Calu3 (cell line): ENCODE measurements around the gene BAAT. TPM values are rescaled to one million over a fixed set of nuclear protein-coding genes. Genes with fewer than 3 reads are reported as not detected.
A peak's percentile ranks its signal among the peaks of the same experiment; 100 is the strongest.

Experiments
- BruUV-seq: library from RNA; stranded (reverse); fragments of 400-500 nt; replicated peaks from 2 replicates; lab custom pipeline; 2021; lab: Mats Ljungman, UMichigan
- CTCF ChIA-PET: fragments of 300-600 bp; sonication (Branson Sonifier 250); formaldehyde crosslinking; loops from one replicate; lab custom pipeline; 2022; ENCODE audit warnings: antibody characterized with exemption; lab: Charles Lee
- DNase-seq: peaks from one replicate; pipeline ENCODE4 v3.0.0; 2022
- H3K27ac Mint-ChIP-seq: one replicate; pipeline ENCODE4 v1.8.0; 2022; ENCODE audit warnings: mixed read lengths; ENCODE audit not compliant: unreplicated experiment
- H3K27me3 Mint-ChIP-seq: one replicate; pipeline ENCODE4 v1.8.0; 2022; ENCODE audit warnings: mixed read lengths; ENCODE audit not compliant: unreplicated experiment
- H3K36me3 Mint-ChIP-seq: one replicate; pipeline ENCODE4 v1.8.0; 2022; ENCODE audit warnings: mild to moderate bottlenecking, moderate library complexity, mixed read lengths; ENCODE audit not compliant: insufficient read depth, unreplicated experiment
- H3K4me1 Mint-ChIP-seq: one replicate; pipeline ENCODE4 v1.8.0; 2022; ENCODE audit warnings: mild to moderate bottlenecking, low read depth, mixed read lengths; ENCODE audit not compliant: unreplicated experiment
- H3K4me3 Mint-ChIP-seq: one replicate; pipeline ENCODE4 v1.8.0; 2022; ENCODE audit warnings: mild to moderate bottlenecking, low read depth, moderate library complexity, mixed read lengths; ENCODE audit not compliant: unreplicated experiment
- H3K9me3 Mint-ChIP-seq: one replicate; pipeline ENCODE4 v1.8.0; 2022; ENCODE audit warnings: low read depth, mixed read lengths; ENCODE audit not compliant: unreplicated experiment
- intact Hi-C: fragments of 100-400 bp; cut with micrococcal nuclease; formaldehyde crosslinking; loops from one replicate; pipeline ENCODE4 v1.10.0; 2022; ENCODE audit not compliant: unreplicated experiment
- total RNA-seq: library from RNA; stranded (reverse); gene quantifications from 2 replicates; pipeline ENCODE4 v1.2.3, GENCODE V29; 2022
- TF ChIP-seq, protein P1 (sequence below): fragments of 200-600 bp; IDR thresholded peaks from one replicate; pipeline ENCODE4 v1.8.0; 2022; ENCODE audit warnings: antibody characterized with exemption; ENCODE audit not compliant: unreplicated experiment

Gene BAAT
- total RNA-seq, 1 experiment from 2014 or later, result 10.2 TPM

DNA sequence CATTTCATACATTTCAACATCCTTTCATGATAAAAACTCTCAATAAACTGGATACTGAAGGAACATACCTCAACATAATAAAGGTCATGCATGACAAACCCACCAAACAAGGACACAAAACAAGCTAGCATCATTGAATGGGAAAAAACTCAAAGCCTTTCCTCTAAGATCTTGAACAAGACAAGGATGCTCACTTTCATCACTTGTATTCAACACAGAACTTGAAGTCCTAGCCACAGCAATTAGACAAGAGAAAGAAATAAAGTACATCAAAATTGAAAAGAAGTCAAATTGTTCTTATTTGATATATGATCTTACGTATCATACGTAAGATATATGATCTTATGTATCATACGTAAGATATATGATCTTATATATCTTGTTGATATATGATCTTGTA, 8.3 kb upstream of the BAAT start:
- CTCF ChIA-PET, result no interaction called here

DNA sequence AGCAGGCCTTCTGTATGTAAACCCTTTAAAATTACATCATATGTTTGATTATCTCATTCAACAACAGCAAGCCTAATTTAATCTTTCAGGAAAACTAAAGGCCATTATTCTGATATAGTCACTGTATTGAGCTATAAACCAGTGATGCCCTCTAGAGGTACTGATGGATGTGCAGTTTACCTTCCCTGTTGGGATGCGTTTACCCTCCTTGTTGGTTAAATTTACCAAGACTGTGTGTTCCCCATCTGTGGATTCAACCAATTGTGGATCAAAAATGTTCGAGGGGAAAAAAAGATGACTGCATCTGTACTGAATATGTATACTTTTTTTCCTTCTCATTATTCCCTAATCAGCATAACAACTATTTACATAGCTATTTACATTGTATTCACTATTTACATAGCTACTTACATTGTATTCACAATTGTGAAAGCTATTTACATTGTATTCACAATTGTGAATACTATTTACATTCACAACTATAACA, 3.7 kb upstream of the BAAT start:
- no peak for DNase-seq
- intact Hi-C loops, result loop anchor here (1.0 to 5.0 kb wide), 6 partner anchors 36 to 676 kb away; partner anchors contain the start of gene RNF20
- peaks cover 38% of the 10 kb centered on the region for H3K4me1 Mint-ChIP-seq
- TF ChIP-seq, protein P1, sequence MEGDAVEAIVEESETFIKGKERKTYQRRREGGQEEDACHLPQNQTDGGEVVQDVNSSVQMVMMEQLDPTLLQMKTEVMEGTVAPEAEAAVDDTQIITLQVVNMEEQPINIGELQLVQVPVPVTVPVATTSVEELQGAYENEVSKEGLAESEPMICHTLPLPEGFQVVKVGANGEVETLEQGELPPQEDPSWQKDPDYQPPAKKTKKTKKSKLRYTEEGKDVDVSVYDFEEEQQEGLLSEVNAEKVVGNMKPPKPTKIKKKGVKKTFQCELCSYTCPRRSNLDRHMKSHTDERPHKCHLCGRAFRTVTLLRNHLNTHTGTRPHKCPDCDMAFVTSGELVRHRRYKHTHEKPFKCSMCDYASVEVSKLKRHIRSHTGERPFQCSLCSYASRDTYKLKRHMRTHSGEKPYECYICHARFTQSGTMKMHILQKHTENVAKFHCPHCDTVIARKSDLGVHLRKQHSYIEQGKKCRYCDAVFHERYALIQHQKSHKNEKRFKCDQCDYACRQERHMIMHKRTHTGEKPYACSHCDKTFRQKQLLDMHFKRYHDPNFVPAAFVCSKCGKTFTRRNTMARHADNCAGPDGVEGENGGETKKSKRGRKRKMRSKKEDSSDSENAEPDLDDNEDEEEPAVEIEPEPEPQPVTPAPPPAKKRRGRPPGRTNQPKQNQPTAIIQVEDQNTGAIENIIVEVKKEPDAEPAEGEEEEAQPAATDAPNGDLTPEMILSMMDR, result peak; percentile 13
- peaks cover 13% of the 10 kb centered on the region for H3K9me3 Mint-ChIP-seq
- peak overlapping the region; percentile 69 for H3K27ac Mint-ChIP-seq
- BruUV-seq, result no TSS peak
- CTCF ChIA-PET, result interaction anchor here (0.8 to 1.9 kb wide), 11 partner anchors 10 to 269 kb away, joined by 3 to 13 read pairs (median 3); partner anchors contain the start of genes MRPL50 and ZNF189
- no peaks in the 10 kb centered on the region for H3K27me3 Mint-ChIP-seq
- no peak overlapping the region for H3K4me3 Mint-ChIP-seq
- peaks cover 10% of the 10 kb centered on the region for H3K36me3 Mint-ChIP-seq

More for the DNA sequence above, 8.3 kb upstream of the BAAT start:
- Mint-ChIP-seq H3K4me1 (peaks cover 35% of the 10 kb centered on the region), H3K27me3 (no peaks in the 10 kb centered on the region), H3K9me3 (peaks cover 11% of the 10 kb centered on the region), H3K27ac (no peak overlapping the region), H3K4me3 (no peak overlapping the region), H3K36me3 (peaks cover 24% of the 10 kb centered on the region)
- TF ChIP-seq, protein P1, result no peak
- no peak for DNase-seq
- intact Hi-C loops, result no loop called here
- BruUV-seq, result no TSS peak

- peak; percentile 34 for DNase-seq
- peaks cover 10% of the 10 kb centered on the region for H3K36me3 Mint-ChIP-seq
- peak overlapping the region; percentile 69 for H3K27ac Mint-ChIP-seq
- TF ChIP-seq, protein P1, result peak; percentile 19
- CTCF ChIA-PET, result interaction anchor here (0.8 to 1.9 kb wide), 10 partner anchors 11 to 269 kb away, joined by 3 to 13 read pairs (median 3); partner anchors contain the start of genes MRPL50 and ZNF189
- no TSS peak for BruUV-seq
- intact Hi-C loops, result loop anchor here (1.0 to 5.0 kb wide), 7 partner anchors 36 to 676 kb away; partner anchors contain the start of gene RNF20
- H3K27me3 Mint-ChIP-seq, result no peaks in the 10 kb centered on the region
- H3K4me3 Mint-ChIP-seq, result no peak overlapping the region
- peaks cover 38% of the 10 kb centered on the region for H3K4me1 Mint-ChIP-seq
- H3K9me3 Mint-ChIP-seq, result peaks cover 13% of the 10 kb centered on the region
Measured at GRCh38 chr9:101387871-101388506, 3.2 kb upstream of the BAAT start.

DNA sequence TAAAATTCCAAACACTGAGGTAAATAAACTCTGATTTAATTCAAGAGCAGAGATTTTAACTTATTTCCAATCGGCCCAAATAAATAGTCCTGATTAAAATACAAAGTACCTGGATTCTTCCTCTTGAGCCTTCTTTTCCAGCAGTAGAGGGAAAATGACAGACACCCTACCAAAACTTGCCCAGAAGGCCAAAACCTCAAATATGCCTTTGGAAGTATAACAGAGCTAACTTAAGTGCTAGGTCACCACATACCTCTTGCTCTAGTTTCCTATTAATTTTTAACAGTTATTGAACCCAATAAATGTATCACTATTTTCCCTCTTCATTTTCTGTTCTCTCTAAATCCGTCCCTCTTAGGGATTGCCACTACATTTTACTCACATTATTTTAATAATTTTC, 1.4 kb downstream of the BAAT start:
- CTCF ChIA-PET, result interaction anchor here (0.8 to 0.9 kb wide), 3 partner anchors 65 to 76 kb away, joined by 3 read pairs; no protein-coding TSS in a partner anchor
- intact Hi-C loops, result loop anchor here (5.0 kb wide), 1 partner anchor 781 kb away; no protein-coding TSS in a partner anchor
- H3K4me3 Mint-ChIP-seq, result peak overlapping the region; percentile 66
- TF ChIP-seq, protein P1, result no peak
- peak overlapping the region; percentile 65 for H3K27ac Mint-ChIP-seq
- H3K36me3 Mint-ChIP-seq, result peaks cover 12% of the 10 kb centered on the region
- no peak for DNase-seq
- BruUV-seq, result no TSS peak
- no peaks in the 10 kb centered on the region for H3K27me3 Mint-ChIP-seq
- peaks cover 15% of the 10 kb centered on the region for H3K4me1 Mint-ChIP-seq
- H3K9me3 Mint-ChIP-seq, result peaks cover 4% of the 10 kb centered on the region
